GM19468 (cell line): ENCODE data around the gene PLCXD3.
"Not testable (repeated sequence)": the region's sequence is repeated elsewhere in the genome, so short reads cannot be mapped to it uniquely, and the experiment has no call there.

ENCODE experiments used
- ATAC-seq: cut with Tn5 transposase; IDR thresholded peaks from one replicate; pipeline ENCODE4 v1.9.1; 2021; ENCODE audit warnings: mild to moderate bottlenecking, moderate library complexity, moderate number of reproducible peaks; ENCODE audit not compliant: unreplicated experiment; ENCODE audit errors: extremely low read depth

PLCXD3 gene

GRCh38 chr5:41503310-41503709 lies 7.1 kb downstream of the PLCXD3 start:
- no peak for ATAC-seq

- not testable (repeated sequence) for ATAC-seq
Observed at GRCh38 chr5:41493490-41494126, 16.8 kb downstream of the PLCXD3 start.

DNA sequence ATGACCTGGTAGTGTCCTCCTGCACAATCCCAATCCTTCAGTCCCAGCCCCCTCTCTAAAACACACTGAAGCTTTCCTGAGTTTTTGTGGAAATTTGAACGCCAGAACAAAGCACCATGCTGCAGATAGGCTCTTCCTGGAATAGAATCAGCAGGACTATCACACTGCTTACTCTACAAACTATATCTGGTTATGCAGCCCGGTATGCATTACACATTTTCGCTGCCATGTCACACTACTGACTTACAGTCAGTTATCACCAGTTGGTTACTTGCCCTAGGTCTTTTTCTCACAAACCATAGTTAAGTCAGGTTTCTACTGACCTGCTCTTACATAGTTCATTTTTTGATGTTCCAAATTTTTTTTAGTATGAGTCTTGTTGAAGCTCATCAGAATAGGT lies 24.9 kb downstream of the PLCXD3 start:
- no peak for ATAC-seq

DNA sequence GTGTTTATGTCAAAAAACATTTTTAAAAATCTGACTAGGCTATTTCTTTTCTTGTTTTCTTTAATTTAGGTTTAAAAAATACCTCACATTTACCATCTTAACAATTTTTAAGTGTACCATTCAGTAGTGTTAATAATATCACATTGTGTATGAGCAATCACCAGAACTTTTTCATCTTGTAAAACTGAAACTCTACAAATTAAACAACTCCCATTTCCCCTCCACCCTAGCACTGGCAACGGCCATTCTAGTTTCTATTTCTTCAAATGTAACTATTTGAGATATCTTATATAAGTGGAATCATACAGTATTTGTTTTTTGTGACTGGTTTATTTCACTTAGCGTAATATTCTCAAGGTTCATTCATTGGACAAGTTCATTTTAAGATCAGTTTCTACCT lies 27.7 kb downstream of the PLCXD3 start:
- ATAC-seq, result no peak

- no peak for ATAC-seq
Observed at GRCh38 chr5:41482173-41482572, 28.2 kb downstream of the PLCXD3 start.

DNA sequence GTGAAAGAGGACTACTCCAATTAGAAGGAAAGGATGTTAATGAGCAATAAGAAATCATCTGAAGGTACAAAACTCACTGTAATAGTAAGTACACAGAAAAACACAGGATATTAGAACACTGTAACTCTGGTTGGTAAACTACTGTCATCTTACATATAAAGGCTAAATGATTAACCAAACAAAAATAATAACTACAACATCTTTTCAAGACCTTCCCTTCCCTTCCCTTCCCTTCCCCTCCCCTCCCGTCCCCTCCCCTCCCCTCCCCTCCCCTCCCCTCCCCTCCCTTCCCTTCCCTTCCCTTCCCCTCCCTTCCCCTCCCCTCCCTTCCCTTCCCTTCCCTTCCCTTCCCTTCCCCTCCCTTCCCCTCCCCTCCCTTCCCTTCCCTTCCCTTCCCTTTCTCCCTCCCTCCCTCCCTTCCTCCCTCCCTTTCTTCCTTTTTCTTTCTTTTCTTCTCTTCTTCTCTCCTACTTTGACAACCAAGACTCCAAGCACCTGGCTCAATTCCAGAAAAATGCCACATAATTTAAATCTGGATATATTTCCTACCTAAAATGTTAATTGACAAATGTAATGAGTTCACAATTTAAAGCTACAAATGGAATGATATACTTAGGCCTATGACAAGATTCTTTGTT lies 38.7 kb downstream of the PLCXD3 start:
- ATAC-seq, result not testable (repeated sequence)

GRCh38 chr5:41465493-41466171 lies 44.8 kb downstream of the PLCXD3 start:
- ATAC-seq, result no peak

DNA sequence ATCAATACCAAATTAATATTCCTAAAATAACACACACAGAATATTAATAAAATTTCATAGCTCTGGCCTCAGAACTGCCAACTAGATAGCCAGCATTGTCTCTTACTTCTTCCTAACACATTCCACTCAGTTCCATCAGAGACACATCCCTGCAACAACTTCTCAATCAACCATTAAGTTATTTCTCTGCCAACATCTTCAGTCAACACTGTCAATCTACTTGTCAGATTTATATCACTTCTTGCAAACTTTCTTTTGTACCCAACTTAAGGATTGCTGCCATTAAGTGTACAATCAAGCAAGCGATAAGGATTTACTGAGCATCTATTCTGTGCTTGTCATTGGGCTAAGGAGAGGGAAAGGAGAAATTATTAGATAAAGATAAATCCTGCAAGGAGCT lies 50.8 kb downstream of the PLCXD3 start:
- no peak for ATAC-seq

DNA sequence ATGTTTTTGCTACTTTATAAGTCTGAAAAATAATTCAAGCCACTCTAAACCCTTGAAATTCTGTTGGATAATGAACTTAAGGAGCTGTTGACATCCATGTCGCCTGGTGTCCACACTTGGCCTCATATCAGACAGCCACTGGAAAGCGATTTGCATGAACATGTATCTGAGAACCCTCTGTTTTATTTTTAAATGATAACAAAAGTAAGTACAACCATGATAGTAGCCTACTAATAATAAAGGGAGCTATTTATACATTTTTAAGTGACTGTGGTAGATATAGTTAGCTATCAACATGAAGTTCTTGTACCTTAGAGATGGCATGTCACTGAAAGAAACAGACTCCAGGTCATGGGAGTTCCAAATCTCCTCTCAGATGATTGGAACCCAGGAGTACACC lies 53.3 kb downstream of the PLCXD3 start:
- no peak for ATAC-seq

DNA sequence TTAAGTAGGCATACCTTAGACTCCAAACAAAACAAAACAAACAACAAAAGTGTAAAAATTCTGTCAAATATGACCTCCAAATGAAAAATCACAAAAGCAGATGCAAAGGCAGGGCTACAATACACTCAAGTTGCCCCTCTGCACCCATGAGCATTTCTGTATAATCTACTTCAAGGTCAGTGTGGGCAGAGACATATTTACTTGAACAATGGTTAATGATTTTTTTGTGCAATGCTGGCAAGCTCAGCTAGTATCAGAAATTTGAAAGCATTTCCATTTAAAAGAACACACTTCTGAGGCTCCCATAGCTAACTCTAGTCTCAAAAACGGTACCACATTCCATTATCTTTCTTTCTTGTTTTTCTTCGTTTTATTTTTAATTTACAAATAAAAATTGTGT lies 57.9 kb downstream of the PLCXD3 start:
- no peak for ATAC-seq

GRCh38 chr5:41447650-41448510 lies 62.5 kb downstream of the PLCXD3 start:
- no peak for ATAC-seq

DNA sequence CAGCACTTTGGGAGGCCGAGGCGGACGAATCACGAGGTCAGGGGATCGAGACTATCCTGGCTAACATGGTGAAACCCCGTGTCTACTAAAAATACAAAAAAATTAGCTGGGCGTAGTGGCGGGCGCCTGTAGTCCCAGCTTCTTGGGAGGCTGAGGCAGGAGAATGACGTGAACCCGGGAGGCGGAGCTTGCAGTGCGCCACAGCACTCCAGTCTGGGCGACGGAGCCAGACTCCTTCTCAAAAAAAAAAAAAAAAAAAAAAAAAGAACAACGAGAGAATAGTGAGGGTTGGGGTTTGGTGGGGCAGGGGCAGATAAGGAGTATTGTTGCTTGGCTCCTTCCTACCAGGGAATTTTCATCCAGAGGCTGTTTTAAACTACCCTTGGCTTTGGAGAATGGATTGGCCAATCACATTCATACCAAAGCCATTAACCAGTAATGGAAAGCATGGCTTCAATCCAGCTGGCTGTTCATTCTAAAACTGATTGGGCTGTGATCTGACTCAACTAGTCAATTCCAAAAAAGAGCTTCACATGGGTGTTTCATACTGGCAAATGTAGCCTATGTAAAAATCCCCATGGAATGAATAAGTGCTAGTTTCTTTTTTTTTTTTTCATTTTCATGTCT lies 64.4 kb downstream of the PLCXD3 start:
- no peak for ATAC-seq

DNA sequence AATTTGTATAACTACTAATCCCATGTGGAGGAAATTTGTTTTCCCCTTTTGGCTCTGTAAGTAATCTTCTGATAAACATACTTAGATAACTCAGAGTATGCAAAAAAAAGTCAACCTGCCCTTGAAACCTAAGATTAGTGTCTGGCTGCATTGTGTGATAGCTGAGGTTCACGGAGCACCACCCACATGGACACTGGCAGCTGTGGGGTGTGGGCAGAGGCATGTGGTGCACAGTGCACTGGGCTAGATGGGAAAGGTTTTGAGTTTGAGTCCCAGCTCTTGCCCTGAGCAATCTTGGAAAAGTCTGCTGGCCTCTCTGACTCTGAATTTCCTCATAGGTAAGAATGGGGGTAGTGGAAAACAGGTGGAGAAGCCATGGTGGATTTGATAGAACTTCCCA lies 75.1 kb downstream of the PLCXD3 start:
- ATAC-seq, result no peak

GRCh38 chr5:41433552-41434181 lies 76.7 kb downstream of the PLCXD3 start:
- no peak for ATAC-seq

DNA sequence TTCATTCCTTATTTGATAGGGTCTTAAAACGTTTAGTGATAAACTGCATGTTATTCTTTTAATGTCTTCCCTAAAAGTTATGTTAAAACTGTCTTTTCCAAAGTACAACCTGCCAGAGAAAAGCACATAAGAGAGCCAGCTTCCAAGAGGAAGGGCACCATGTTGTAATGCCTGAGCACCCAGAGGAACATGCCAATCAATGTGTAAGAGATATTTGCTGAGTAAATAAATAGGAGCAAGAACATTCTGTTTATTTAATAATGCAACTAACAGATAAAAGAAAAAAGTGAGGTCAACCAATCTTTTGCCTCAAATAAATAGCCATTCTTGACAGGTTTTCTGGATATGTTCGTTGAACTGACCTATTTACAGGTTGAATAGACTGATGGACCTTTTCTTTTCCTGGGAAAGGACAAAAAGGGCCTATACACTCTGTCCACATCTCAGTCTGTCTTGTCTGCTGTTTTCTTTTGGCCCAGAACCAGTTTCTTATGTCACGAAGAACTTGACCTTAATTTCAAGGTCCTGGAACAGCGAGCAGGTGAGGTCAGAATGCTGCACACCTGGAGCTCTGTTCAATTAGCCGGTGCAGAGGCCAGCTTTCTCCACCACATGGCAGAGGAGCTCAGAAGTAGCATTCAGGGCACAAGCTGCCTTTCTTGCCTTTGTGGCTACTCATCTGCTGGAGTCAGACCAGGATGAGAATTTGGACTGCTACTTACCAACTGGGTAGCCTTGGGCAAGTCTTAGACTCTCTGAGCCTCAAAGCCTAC lies 77.7 kb downstream of the PLCXD3 start:
- no peak for ATAC-seq

- ATAC-seq, result no peak
Observed at GRCh38 chr5:41427505-41427904, 82.9 kb downstream of the PLCXD3 start.

DNA sequence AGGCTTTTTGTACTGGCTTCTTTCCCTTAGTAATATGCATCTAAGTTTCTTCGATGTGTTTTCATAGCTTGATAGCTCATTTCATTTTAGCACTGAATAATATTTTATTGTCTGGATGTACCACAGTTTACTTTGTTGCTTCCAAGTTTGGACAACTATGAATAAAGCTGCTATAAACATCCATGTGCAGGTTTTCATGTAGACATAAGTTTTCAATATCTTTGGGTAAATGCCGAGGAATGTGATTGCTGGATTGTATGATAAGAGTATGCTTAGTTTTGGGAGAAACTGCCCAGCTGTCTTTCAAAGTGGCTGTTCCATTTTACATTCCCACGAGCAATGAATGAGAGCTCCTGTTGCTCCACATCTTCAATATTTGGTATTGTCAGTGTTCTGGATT lies 84.7 kb downstream of the PLCXD3 start:
- ATAC-seq, result no peak

- ATAC-seq, result no peak
Observed at GRCh38 chr5:41420492-41421067, 89.8 kb downstream of the PLCXD3 start.
